Activated CD4-positive, alpha-beta memory T cell treated with anti-CD3 and anti-CD28 coated beads, Interleukin-2, amount 10 ng/mL, durations not matched to agents 7 days and 5 days (primary cell): ENCODE measurements around the gene IL17B. TPM values are rescaled to one million over a fixed set of nuclear protein-coding genes. Genes with fewer than 3 reads are reported as not detected.

Source experiments
- CTCF ChIA-PET: fragments of 350-600 bp; sonication (Branson Sonifier 250); formaldehyde crosslinking; loops from one replicate; lab custom pipeline; 2021; ENCODE audit warnings: antibody characterized with exemption, inconsistent platforms; lab: Charles Lee
- POLR2A ChIA-PET: fragments of 350-600 bp; sonication (Branson Sonifier 250); formaldehyde crosslinking; loops from one replicate; lab custom pipeline; 2021; ENCODE audit warnings: antibody characterized with exemption; lab: Charles Lee
- DNase-seq: peaks from one replicate; pipeline ENCODE4 v3.0.0-alpha.2; 2020
- H3K27ac Mint-ChIP-seq: one replicate; pipeline ENCODE4 v1.8.0; 2021; ENCODE audit warnings: mild to moderate bottlenecking, mixed read lengths
- H3K27me3 Mint-ChIP-seq: one replicate; pipeline ENCODE4 v1.8.0; 2021; ENCODE audit warnings: mixed read lengths
- H3K36me3 Mint-ChIP-seq: one replicate; pipeline ENCODE4 v1.8.0; 2021; ENCODE audit warnings: low read depth, mixed read lengths
- H3K4me1 Mint-ChIP-seq: one replicate; pipeline ENCODE4 v1.8.0; 2021; ENCODE audit warnings: mixed read lengths
- H3K4me3 Mint-ChIP-seq: one replicate; pipeline ENCODE4 v1.8.0; 2021; ENCODE audit warnings: mild to moderate bottlenecking, mixed read lengths
- H3K9me3 Mint-ChIP-seq: one replicate; pipeline ENCODE4 v1.8.0; 2021; ENCODE audit warnings: mixed read lengths
- total RNA-seq, 2 experiments: library from RNA; stranded (reverse); gene quantifications; one replicate each; pipeline ENCODE4 v1.2.3, GENCODE V29; 2021

The IL17B gene
- total RNA-seq, 2 experiments from 2014 or later: not detected

DNA sequence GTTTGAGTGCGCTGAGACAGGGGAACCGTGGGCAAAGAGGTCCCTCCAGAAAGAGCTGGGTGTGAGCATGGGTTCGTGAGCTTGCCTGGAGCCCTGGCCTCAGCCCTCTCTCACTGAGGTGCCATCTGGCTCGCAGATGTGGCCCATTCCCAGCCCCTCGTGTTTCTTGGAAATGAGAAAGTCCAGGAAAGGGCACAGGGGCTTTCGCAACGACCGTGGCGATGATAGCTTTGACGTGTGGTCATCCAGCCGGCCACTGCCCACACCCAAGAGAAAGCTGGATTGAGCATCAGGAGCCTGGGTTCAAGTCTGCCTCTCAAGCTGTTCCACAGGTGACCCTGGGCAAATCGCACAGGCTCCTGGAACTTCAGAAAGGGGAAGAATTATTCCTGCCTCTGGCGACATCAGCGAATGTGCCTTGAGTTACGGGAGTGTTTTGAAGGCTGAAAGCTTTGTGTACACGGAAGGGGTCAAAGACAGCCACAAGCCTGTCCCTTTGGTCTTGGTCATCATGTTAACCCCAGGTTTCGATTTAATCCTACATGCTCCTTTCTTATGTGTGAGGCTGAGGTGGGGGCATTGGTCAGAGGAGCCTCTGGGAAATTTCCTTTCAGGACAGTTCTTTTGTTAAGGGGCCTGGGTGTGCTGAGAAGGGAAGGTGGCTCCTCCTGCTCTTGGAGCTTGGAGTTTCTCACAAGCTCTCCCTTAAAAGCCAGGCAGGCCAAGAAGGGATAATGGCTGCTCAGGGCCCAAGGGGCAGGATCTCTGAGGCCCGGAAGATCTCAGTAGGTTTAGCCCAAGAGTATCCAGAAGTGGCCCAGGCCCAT, 41.7 kb upstream of the IL17B start:
- H3K4me3 Mint-ChIP-seq: no peak overlapping the region
- H3K27ac Mint-ChIP-seq: no peak overlapping the region
- no peak for DNase-seq
- ChIA-PET POLR2A (no interaction called here), CTCF (no interaction called here)
- H3K9me3 Mint-ChIP-seq: no peaks in the 10 kb centered on the region
- H3K4me1 Mint-ChIP-seq: peaks cover 4% of the 10 kb centered on the region
- H3K36me3 Mint-ChIP-seq: no peaks in the 10 kb centered on the region
- H3K27me3 Mint-ChIP-seq: peaks cover 11% of the 10 kb centered on the region

DNA sequence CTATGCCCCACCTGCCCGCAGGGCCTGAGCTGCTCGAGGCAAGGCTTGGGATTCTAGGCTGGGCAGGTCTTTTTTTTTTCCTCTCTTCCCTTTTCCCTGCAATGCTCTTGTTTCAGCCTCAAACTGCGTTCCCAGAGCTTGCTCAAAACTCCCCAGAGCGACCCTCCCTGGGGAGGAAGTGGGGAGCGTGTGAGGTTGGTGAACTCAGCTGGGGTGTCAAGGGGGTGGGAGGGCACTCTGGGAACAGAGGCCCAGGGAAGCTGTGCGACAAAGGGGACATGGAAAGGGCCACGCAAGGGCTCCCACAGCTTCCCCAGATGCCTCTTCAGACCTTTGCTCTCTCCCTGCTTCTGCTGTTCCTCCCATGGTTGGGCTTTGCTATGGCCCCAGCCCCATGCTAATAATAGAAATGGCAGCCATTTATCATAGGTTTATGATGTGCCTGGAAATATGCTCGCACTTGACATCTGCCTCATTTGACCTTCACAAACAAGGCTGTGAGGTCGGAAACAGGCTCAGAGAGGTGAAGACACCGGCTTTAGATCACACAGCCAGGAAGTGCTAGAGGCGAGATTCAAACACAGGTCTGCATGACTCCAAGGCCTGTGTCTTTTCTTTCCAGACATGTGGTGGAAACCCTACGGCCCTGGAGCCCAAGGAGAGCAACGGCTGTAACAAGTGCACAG, 40.9 kb upstream of the IL17B start:
- peaks cover 11% of the 10 kb centered on the region for H3K27me3 Mint-ChIP-seq
- POLR2A ChIA-PET: no interaction called here
- CTCF ChIA-PET: interaction anchor here (0.6 to 1.6 kb wide), 6 partner anchors 15 to 437 kb away, joined by 3 to 4 read pairs (median 3); no protein-coding TSS in a partner anchor
- no peak overlapping the region for H3K4me3 Mint-ChIP-seq
- H3K4me1 Mint-ChIP-seq: peaks cover 4% of the 10 kb centered on the region
- no peak for DNase-seq
- no peaks in the 10 kb centered on the region for H3K36me3 Mint-ChIP-seq
- no peak overlapping the region for H3K27ac Mint-ChIP-seq
- no peaks in the 10 kb centered on the region for H3K9me3 Mint-ChIP-seq

DNA sequence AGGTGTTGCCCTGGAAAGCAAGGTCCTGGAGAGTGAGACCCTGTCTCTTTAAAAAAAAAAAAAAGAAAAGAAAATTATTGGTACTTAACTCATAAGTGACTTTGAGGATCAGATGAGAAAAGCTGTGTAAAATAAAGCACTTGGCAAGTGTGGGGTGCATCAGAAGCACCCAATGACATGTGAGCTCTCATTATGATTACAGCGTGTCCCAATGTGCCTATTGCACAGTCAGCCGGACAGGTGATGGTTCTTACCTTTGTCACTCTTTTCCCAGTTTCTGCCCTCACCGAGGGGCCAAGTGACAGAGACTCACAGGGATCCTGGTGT, 40.4 kb upstream of the IL17B start:
- POLR2A ChIA-PET: no interaction called here
- Mint-ChIP-seq H3K27me3 (peaks cover 11% of the 10 kb centered on the region), H3K9me3 (no peaks in the 10 kb centered on the region), H3K36me3 (no peaks in the 10 kb centered on the region), H3K4me3 (no peak overlapping the region), H3K27ac (no peak overlapping the region), H3K4me1 (peaks cover 4% of the 10 kb centered on the region)
- CTCF ChIA-PET: interaction anchor here (0.6 to 1.6 kb wide), 6 partner anchors 16 to 437 kb away, joined by 3 to 4 read pairs (median 3); no protein-coding TSS in a partner anchor
- no peak for DNase-seq

DNA sequence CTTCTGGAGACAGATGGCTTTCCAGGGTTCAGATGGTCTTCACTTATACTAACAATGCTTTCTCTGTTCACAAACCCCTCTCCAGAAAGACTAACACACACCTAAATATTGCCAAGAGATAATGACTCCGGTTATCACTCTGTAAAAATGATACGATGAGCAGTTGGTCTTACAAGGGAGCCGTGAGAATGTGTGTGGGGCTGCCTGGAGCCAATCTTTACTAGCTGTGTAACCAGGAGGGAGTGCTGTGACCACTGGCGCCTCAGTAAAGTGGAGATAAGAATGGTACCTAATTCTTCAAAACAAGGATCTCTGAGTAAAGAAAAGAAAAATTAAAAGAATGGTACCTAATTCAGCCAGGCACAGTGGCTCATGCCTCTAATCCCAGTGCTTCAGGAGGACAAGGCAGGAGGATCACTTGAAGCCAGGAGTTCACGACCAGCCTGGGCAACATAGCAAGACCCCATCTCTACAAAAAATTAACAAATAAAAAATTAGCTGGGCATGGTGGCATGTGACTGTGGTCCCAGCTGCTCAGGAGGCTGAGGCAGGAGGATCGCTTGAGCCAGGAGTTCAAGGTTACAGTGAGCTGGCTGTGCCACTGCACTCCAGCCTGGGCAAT, 39.9 kb upstream of the IL17B start:
- Mint-ChIP-seq H3K27me3 (peaks cover 11% of the 10 kb centered on the region), H3K4me1 (peaks cover 4% of the 10 kb centered on the region), H3K4me3 (no peak overlapping the region), H3K9me3 (no peaks in the 10 kb centered on the region), H3K27ac (no peak overlapping the region), H3K36me3 (no peaks in the 10 kb centered on the region)
- DNase-seq: no peak
- POLR2A ChIA-PET: no interaction called here
- CTCF ChIA-PET: interaction anchor here (0.6 to 1.6 kb wide), 6 partner anchors 16 to 436 kb away, joined by 3 to 4 read pairs (median 3); no protein-coding TSS in a partner anchor

DNA sequence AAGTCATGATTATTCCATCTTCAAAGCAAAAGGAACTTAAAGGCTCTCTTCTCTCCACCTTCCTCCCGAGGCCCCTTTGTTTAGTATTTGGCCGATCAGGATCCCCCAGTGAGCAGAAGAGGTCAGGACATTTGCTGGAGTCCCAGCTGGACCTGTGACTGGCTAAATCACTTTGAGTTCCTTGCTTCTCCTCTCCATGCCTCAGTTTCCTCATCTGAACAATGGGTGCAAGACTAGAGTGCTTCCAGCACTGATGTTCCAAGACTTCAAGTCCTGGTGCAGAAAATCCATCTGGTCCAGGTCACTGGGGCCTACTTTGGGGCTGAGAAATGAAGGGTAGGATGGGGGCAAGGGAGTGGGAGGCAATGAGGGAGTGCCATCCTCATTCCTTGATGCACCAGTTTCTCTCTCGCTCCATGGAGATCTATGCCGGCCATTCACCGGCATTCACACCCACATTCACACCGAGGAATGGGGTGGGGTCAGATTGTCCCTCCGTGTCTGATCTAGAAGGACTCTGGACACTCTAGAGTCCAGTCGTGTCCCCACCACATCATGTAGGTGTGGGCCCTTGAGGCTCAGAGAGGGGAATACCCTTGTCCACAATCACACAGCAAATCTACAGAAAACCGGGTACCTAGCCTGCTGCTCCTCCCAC, 38.7 kb upstream of the IL17B start:
- no peak for DNase-seq
- CTCF ChIA-PET: no interaction called here
- Mint-ChIP-seq H3K4me3 (no peak overlapping the region), H3K9me3 (no peaks in the 10 kb centered on the region), H3K4me1 (peaks cover 4% of the 10 kb centered on the region), H3K36me3 (no peaks in the 10 kb centered on the region), H3K27me3 (peaks cover 11% of the 10 kb centered on the region), H3K27ac (no peak overlapping the region)
- POLR2A ChIA-PET: no interaction called here

DNA sequence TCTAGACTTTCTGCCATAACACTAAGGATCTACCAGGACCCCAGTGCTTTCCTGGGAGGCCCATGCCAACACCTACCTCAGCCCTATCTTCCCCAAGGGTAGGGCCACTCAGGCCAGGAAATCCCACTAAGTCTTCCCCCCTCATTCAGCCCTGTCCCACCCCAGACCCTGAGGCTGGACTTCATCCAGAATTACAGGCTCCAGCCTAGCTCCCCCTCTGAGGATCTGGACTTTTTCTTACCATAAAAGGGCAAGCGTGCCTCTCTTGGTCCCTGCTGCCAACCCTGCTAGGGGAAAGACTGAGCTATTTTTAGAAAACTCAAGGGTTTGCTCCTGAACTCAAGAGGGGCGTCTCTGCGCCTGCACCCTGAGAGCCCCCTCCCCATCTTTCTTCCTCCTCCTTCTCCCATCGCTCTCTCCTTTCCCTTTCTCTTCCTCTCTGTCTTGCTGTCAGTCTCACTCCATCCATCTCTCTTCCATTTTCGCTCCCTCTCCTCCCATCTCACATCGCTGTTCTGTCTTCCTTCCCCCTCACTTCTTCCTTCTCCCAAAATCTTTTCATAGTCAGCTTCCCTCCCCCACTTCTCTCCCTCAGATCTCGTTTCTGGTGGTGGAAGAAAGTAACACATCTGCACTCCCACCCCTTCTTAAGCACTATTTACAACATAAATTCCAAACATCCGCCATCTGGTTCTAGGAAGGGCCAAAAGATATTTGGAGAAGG, 38.1 kb upstream of the IL17B start:
- ChIA-PET CTCF (interaction anchor here (1.8 kb wide), 1 partner anchor 29 kb away, joined by 4 read pairs; no protein-coding TSS in a partner anchor), POLR2A (no interaction called here)
- Mint-ChIP-seq H3K4me1 (peaks cover 3% of the 10 kb centered on the region), H3K9me3 (no peaks in the 10 kb centered on the region), H3K27ac (no peak overlapping the region), H3K4me3 (no peak overlapping the region), H3K36me3 (no peaks in the 10 kb centered on the region), H3K27me3 (peaks cover 11% of the 10 kb centered on the region)
- DNase-seq: no peak

DNA sequence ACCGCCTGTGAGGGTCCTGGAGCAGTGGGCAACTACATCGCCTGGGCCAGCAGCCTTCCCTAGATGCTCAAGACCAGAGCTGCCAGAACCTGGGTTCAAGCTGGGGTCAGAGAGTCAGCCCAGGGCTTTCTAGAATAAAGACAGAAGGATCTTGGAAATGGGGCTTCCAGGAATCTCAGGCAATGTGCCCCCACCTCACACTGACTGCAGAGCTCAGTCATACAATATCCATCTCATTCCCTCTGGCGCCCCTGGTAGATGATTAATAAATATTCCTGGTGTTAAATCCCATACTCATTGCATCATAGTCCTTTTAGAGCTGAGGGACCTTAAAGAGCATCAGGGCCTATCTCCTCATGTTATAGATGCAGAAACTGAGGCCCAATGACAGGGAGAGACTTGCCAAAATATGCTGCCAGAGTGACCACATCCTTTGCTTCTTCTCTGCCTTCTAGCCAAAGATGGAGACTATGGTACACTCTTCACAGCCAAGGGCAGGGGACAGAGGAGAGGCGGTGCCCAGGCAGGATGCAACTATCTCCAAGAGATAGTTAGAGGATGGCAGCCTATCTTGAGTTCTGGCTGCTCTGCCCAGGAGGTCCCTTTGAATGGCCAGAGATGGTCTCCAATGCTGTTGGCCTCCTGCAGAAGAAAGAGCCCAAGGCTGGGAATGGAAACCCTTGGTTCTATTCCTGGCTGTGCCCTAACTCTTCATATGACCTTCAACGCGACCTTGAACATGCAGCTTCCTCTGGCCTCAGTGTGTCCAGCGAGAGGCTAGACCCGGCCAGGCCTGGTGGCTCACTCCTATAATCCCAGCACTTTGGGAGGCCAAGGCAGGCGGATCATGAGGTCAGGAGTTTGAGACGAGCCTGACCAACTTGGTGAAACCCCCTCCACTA, 36.2 kb upstream of the IL17B start:
- H3K4me1 Mint-ChIP-seq: no peaks in the 10 kb centered on the region
- no peaks in the 10 kb centered on the region for H3K9me3 Mint-ChIP-seq
- ChIA-PET POLR2A (no interaction called here), CTCF (interaction anchor here (1.8 to 2.3 kb wide), 2 partner anchors 19 to 31 kb away, joined by 4 to 10 read pairs; no protein-coding TSS in a partner anchor)
- DNase-seq: no peak
- H3K27ac Mint-ChIP-seq: no peak overlapping the region
- H3K27me3 Mint-ChIP-seq: peaks cover 9% of the 10 kb centered on the region
- H3K4me3 Mint-ChIP-seq: no peak overlapping the region
- H3K36me3 Mint-ChIP-seq: no peaks in the 10 kb centered on the region

DNA sequence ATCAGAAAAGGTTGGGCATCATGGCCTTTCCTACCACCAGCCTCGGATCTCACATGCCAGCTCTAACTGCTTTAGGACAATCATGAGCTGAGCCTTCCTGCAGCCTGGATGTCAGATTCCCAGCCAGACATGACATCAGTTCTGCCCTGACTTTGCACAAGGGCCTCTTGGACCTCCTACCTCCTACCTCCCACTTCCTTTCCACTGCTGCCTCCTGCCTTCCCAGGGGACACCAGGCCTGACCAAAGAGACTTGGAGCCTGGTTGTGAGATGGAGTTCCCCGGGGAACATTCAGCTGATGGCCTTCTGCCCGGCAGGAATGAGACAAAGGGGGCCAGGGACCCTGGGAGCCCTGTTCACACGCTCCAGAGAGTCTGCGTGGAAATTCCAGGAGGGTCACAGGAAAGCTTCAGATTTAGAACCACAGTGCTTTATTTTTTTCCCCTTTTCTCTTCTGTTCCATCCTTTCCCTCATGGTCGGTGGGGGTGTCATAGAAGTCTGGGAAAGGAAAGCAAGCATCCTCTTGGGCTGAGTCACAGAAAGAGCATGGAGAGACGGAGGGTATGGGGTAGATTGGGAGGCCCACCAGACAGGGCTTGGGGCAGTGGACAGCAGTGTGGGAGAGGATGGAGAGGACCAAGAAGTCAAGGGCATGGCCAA, 35.4 kb upstream of the IL17B start:
- H3K4me1 Mint-ChIP-seq: no peaks in the 10 kb centered on the region
- ChIA-PET POLR2A (no interaction called here), CTCF (interaction anchor here (1.4 to 2.3 kb wide), 2 partner anchors 18 to 20 kb away, joined by 4 to 10 read pairs; no protein-coding TSS in a partner anchor)
- H3K4me3 Mint-ChIP-seq: no peak overlapping the region
- H3K36me3 Mint-ChIP-seq: no peaks in the 10 kb centered on the region
- no peaks in the 10 kb centered on the region for H3K9me3 Mint-ChIP-seq
- no peak overlapping the region for H3K27ac Mint-ChIP-seq
- H3K27me3 Mint-ChIP-seq: peaks cover 9% of the 10 kb centered on the region
- DNase-seq: no peak

DNA sequence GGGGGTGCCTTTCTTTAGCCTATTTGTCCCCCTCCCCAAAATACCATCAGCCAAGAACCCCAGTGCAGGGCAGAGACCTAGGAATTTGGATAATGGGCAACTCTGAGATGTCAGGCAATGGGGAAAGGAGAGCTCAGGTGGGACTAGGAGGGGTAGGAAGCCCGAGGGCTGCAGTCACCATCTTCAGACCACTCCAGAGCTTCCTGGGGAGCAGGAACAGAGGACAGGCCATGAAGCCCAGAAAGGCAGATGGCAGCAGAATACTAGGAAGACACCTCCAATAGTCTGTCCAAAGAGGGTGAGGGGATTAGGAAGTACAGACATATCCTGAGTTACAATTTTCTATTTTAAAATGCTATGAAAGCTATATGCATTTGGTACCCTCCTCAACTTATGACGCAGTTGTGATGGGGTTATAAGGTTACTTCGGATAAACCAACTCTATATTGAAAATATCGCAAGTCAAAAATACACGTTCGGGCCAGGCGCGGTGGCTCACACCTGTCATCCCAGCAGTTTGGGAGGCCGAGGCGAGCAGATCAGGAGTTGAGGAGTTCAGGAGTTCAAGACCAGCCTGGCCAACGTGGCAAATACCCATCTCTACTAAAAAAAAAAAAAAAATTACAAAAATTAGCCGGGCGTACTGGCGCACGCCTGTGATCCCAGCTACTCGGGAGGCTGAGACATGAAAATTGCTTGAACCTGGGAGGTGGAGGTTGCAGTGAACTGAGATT, 34.6 kb upstream of the IL17B start:
- Mint-ChIP-seq H3K9me3 (no peaks in the 10 kb centered on the region), H3K27ac (no peak overlapping the region), H3K4me1 (no peaks in the 10 kb centered on the region), H3K27me3 (peaks cover 7% of the 10 kb centered on the region), H3K4me3 (no peak overlapping the region), H3K36me3 (no peaks in the 10 kb centered on the region)
- DNase-seq: no peak
- POLR2A ChIA-PET: no interaction called here
- CTCF ChIA-PET: interaction anchor here (1.4 to 2.3 kb wide), 2 partner anchors 19 to 21 kb away, joined by 4 to 10 read pairs; no protein-coding TSS in a partner anchor

DNA sequence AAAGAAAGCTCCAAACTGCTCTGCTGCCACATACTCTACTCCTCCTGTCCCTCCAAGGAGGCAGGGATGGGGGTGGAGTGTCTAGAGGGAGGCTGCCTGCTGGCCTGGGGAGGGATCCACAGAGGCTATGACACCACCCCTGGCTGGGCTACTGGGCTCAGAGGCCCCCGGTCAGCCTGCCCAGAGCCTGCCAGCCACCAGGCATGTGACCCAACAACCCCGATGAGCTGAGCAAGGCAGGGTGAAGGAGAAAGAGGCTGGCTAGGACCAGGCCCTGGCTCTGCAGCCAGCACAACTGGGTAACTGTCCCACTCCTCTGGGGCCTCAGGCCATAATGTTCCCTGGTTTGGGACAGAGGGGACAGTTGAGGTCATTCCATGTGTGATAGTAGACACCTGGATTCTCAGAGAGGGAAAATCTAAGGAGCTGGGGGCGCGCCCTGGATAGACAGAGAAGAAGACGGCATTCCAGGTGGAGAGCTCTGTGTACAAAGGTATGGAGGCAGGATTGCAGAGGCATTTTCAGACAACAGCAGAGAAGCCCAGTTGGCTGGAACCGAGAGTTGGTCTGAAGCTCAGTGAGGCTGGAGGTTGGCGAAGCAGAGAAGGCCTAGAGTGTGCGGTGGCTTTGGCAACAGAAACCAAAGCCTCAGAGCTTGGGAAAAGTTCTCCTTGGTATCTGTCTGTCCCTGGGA, 33.8 kb upstream of the IL17B start:
- ChIA-PET POLR2A (no interaction called here), CTCF (interaction anchor here (1.4 to 2.3 kb wide), 2 partner anchors 20 to 22 kb away, joined by 4 to 10 read pairs; no protein-coding TSS in a partner anchor)
- no peaks in the 10 kb centered on the region for H3K36me3 Mint-ChIP-seq
- no peak for DNase-seq
- peaks cover 4% of the 10 kb centered on the region for H3K27me3 Mint-ChIP-seq
- no peaks in the 10 kb centered on the region for H3K4me1 Mint-ChIP-seq
- no peak overlapping the region for H3K4me3 Mint-ChIP-seq
- H3K27ac Mint-ChIP-seq: no peak overlapping the region
- no peaks in the 10 kb centered on the region for H3K9me3 Mint-ChIP-seq
